ENCODE data around the gene CDC26.
"Not testable (repeated sequence)": the region's sequence is repeated elsewhere in the genome, so short reads cannot be mapped to it uniquely, and the experiment has no call there.

Gene CDC26

GRCh38 chr9:113238202-113238858 lies 37.0 kb downstream of the CDC26 start:
- no peak for DNase-seq

DNA sequence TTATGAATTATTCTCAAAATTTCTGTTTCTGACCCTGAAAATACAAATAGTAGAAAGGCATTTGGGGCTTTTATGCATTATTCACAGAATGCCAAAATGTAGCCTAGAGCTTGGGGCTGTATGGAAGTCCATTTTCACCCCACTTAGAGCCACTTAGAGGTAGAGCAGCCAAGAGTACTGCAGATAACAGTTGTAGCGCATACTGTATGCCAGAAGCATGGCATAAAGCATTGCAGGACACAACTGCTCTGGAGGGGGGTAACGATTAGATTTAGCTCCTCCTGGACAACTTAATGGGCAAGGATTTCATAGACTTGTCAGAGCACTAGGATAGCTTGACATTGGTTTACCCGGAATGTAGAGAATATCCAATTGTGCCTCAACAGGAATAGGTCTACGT lies 38.3 kb downstream of the CDC26 start:
- no peak for DNase-seq

GRCh38 chr9:113235701-113236255 lies 39.6 kb downstream of the CDC26 start:
- not testable (repeated sequence) for DNase-seq

GRCh38 chr9:113231701-113232100 lies 43.7 kb downstream of the CDC26 start:
- DNase-seq = no peak

DNA sequence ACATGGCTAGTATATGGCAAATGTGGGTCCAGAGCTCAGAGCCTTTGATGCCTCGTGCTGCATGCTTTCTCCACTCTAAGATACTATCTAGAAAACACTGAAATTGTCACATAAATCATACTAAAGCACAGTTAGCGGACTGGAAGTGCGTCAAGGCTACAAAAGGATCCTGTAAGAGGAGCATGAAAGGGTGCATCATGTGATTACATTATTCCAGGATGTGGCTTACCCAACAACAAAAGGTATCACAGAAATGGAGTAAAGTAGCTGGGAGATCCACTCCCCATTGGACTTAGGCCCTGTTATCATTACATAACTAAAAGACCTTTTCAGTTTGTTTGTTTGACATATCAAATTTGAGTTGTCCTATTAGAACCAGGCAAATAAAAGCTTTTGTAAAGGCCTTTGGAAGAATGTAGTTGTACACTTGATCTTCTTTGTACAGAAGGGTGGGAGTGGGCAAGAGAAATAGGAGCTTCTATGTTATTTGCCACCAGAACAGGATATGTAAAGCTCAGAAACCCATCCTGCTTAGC lies 47.2 kb downstream of the CDC26 start:
- peak in 1 of 5 experiments; percentile 7 for DNase-seq

DNA sequence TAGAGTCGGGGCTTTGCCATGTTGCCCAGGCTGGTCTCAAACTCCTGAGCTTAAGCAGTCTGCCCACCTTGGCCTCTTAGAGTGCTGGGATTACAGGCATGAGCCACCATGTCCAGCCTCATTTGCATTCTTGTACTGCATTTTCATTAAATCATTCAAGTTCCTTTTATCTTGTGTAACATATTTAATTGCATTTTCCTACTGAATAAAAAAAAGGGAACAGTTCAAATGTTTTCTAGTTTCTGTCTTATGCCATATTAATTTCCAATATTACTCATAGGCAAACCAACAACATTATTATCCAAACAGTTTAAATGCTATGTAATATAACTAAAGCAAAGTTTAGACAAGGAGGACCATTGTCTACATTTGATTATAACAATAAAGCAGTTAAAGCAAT lies 47.9 kb downstream of the CDC26 start:
- no peak for DNase-seq

GRCh38 chr9:113223963-113224362 lies 51.4 kb downstream of the CDC26 start:
- no peak for DNase-seq

- DNase-seq = no peak
Measured at GRCh38 chr9:113222482-113222841, 52.9 kb downstream of the CDC26 start.

- peak in 1 of 5 experiments; percentile 7 for DNase-seq
Measured at GRCh38 chr9:113221800-113222481, 53.4 kb downstream of the CDC26 start.

DNA sequence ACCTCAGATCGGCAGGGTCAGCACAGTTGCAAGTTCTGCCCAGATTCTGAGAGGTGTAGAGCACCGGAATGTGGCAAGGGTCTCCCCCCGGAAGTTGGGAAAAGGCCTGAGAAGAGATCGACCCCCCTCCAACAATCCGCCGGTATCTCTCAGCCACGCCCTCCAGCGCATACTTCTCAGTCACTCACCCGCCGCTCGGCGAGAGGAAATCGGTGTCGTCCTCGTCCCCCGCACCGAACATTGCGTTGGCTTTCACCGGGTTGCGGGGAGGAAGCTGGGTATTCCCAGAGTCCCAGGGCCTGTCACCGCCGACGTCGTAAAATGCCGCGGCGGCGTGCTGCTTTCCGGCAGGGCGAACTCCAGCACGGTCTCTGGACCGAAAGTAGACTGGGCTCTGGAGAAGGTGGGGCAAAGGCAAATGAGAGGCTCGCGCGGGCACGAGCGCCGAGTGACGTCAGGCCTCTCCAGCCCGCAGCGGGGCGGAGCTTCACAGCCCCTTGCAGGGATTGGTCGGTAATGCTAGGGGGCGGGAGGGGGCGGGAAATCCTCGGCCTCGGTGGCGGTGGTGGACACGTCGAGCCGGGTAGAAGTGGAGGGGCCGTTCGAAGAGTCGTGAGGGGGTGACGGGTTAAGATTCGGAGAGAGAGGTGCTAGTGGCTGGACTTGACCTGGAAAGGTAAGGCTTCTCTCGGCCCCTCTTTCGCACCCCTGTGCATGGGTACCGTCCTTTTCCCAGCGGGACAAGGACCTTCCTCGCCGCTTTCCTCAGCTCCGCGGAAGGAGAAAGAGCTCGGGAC lies 54.2 kb downstream of the CDC26 start, which contains the start of the genes FKBP15 and SLC31A1:
TSS of gene FKBP15 (minus strand) at position 275 of the 797 bp plus-strand sequence. CDS start at position 241, 34 bp downstream.
TSS of gene SLC31A1 (plus strand) at position 542 of the 797 bp plus-strand sequence. CDS start 34,605 bp downstream, outside the sequence.
- DNase-seq = peak; percentile 92 to 98 (median 95)

DNA sequence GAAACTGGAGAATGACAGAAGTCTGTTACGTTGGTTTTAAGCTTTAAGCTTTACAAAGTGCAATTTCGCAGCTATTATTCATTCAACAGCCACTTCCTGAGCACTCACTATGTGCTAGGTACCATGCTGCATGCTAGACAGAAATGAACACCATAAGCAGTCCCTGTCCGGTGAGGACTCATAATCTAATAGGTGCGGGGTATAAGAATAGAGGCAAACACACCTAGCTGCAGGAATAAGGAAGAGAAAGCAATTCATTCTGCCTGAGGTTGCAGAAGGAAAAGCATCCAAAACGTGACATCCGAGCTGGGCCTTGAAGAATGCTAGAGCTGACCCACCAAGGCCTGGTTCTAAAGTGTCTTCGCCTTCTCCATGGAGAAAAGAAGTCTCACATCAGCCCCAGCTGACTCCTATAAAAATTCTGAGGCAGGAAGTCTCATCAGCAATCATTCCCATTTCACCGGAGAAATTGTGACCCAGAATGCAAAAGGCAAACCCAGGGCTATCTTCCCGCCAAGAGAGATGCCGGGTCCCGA lies 54.8 kb downstream of the CDC26 start:
- peak in 1 of 5 experiments; percentile 38 for DNase-seq

- peak in 1 of 5 experiments; percentile 83 for DNase-seq
Measured at GRCh38 chr9:113219969-113220368, 55.4 kb downstream of the CDC26 start.

GRCh38 chr9:113219186-113219936 lies 56.0 kb downstream of the CDC26 start:
- no peak for DNase-seq
